HCT116 (cell line): ENCODE measurements around the gene AIFM1. TPM values are rescaled to one million over a fixed set of nuclear protein-coding genes. Genes with fewer than 3 reads are reported as not detected.

Experiments used
- ATAC-seq: fragments of 200-7000 bp; cut with Tn5 transposase; 2 replicates; pipeline ENCODE4 v1.9.1; 2020; ENCODE audit warnings: mild to moderate bottlenecking, moderate library complexity
- BruUV-seq: library from RNA; stranded (reverse); fragments of 400-500 nt; replicated peaks from 2 replicates; lab custom pipeline; 2021; lab: Mats Ljungman, UMichigan
- CTCF ChIA-PET: fragments of 300-600 bp; sonication (Branson Sonifier 250); formaldehyde crosslinking; loops from one replicate; lab custom pipeline; 2021; ENCODE audit warnings: antibody characterized with exemption; lab: Charles Lee
- POLR2A ChIA-PET: fragments of 300-600, 350-600 bp; sonication (Branson Sonifier 250); formaldehyde crosslinking; loops from one replicate; lab custom pipeline; 2021; ENCODE audit warnings: antibody characterized with exemption; lab: Charles Lee
- RAD21 ChIA-PET, 2 experiments: fragments of 300-600 bp; sonication (Branson Sonifier 250); formaldehyde crosslinking; loops; one replicate each; lab custom pipeline; 2023; ENCODE audit warnings: low total read pairs in 2 of 2; ENCODE audit not compliant: uncharacterized antibody in 2 of 2, unreplicated experiment in 2 of 2, low non-redundant PET in 1 of 2; lab: Charles Lee
- DNase-seq: peaks from one replicate; pipeline ENCODE4 v3.0.0-alpha.2; 2010; ENCODE audit warnings: low read depth, low spot score
- H2AFZ ChIP-seq: fragments of 200-600 bp; shearing (Covaris generic), sonication (generic); 2 replicates; pipeline ENCODE4 v1.6.1; 2017; ENCODE audit warnings: low read depth, mixed run types, mixed read lengths, antibody characterized with exemption, low read length; ENCODE audit not compliant: poor library complexity, severe bottlenecking
- H3K27ac ChIP-seq: 2 replicates; pipeline ENCODE4 v1.5.1; 2012; ENCODE audit warnings: low read depth, low read length
- H3K27me3 ChIP-seq: fragments of 200-600 bp; sonication (generic); 2 replicates; pipeline ENCODE4 v1.6.1; 2016; ENCODE audit warnings: mixed run types, low read length, mixed read lengths; ENCODE audit not compliant: insufficient read depth
- H3K36me3 ChIP-seq, 2 experiments: fragments of 200-500 bp in 1 of 2; fragments of 200-600 bp in 1 of 2; sonication (Bioruptor generic) in 1 of 2; sonication (generic) in 1 of 2; 2 replicates each; pipeline versions ENCODE4 v1.5.1 to v1.6.1; 2014 to 2016; ENCODE audit warnings: low read length in 2 of 2, inconsistent platforms in 1 of 2, mixed read lengths in 1 of 2, mixed run types in 1 of 2; ENCODE audit not compliant: insufficient read depth in 2 of 2, control insufficient read depth in 1 of 2
- H3K4me1 ChIP-seq, 2 experiments: fragments of 200-600 bp in 1 of 2; sonication (generic) in 1 of 2; 2 replicates each; pipeline versions ENCODE4 v1.5.1 to v1.6.1; 2012 to 2017; ENCODE audit warnings: low read length in 2 of 2, inconsistent platforms in 1 of 2, mild to moderate bottlenecking in 1 of 2, mixed read lengths in 1 of 2, mixed run types in 1 of 2, moderate library complexity in 1 of 2; ENCODE audit not compliant: insufficient read depth in 2 of 2, control insufficient read depth in 1 of 2
- H3K4me2 ChIP-seq: fragments of 200-600 bp; sonication (generic); 2 replicates; pipeline ENCODE4 v1.6.1; 2017; ENCODE audit warnings: mixed run types, low read length, mixed read lengths
- H3K4me3 ChIP-seq, 2 experiments: fragments of 200-600 bp in 1 of 2; sonication (generic) in 1 of 2; replicated peaks in 1 of 2; 2 replicates each; pipeline ENCODE4 v1.5.1; 2011 to 2016; ENCODE audit warnings: low read length in 2 of 2, control low read depth in 1 of 2, low read depth in 1 of 2, mild to moderate bottlenecking in 1 of 2, mixed read lengths in 1 of 2, mixed run types in 1 of 2
- H3K79me2 ChIP-seq: fragments of 200-600 bp; sonication (generic); 2 replicates; pipeline ENCODE4 v1.6.1; 2017; ENCODE audit warnings: mild to moderate bottlenecking, mixed run types, low read length, moderate library complexity, mixed read lengths; ENCODE audit not compliant: insufficient read depth
- H3K9ac ChIP-seq: fragments of 200-600 bp; sonication (generic); 2 replicates; pipeline ENCODE4 v1.6.1; 2016; ENCODE audit warnings: low read length, mixed read lengths
- H3K9me2 ChIP-seq: fragments of 200-600 bp; sonication (generic), shearing (Covaris generic); 2 replicates; pipeline ENCODE4 v1.6.1; 2017; ENCODE audit warnings: mixed run types, mild to moderate bottlenecking, moderate library complexity; ENCODE audit not compliant: insufficient read depth
- H3K9me3 ChIP-seq, 2 experiments: fragments of 200-500 bp in 1 of 2; fragments of 200-600 bp in 1 of 2; sonication (Bioruptor generic) in 1 of 2; sonication (generic) in 1 of 2; 2 replicates each; pipeline ENCODE4 v1.6.1; 2014 to 2017; ENCODE audit warnings: low read length in 2 of 2, mixed read lengths in 2 of 2, inconsistent platforms in 1 of 2, low read depth in 1 of 2, mild to moderate bottlenecking in 1 of 2, mixed run types in 1 of 2, moderate library complexity in 1 of 2; ENCODE audit not compliant: control insufficient read depth in 1 of 2, insufficient read depth in 1 of 2
- H4K20me1 ChIP-seq: fragments of 200-600 bp; sonication (generic), shearing (Covaris generic); 2 replicates; pipeline ENCODE4 v1.6.1; 2017; ENCODE audit warnings: mixed run types, mild to moderate bottlenecking, moderate library complexity; ENCODE audit not compliant: insufficient read depth
- ATF3 ChIP-seq: IDR thresholded peaks from 2 replicates; pipeline ENCODE4 v1.6.1; 2012
- CEBPB ChIP-seq: IDR thresholded peaks from 2 replicates; pipeline ENCODE4 v1.6.1; 2012; ENCODE audit warnings: low read depth
- CTCF ChIP-seq, 3 experiments: fragments of 200-600 bp in 1 of 3; sonication (generic) in 1 of 3; IDR thresholded peaks in 2 of 3; conservative IDR thresholded peaks in 1 of 3; 2 replicates each; pipeline ENCODE4 v1.5.1; 2012 to 2017; ENCODE audit warnings: low read depth in 2 of 3, low read length in 2 of 3, antibody characterized with exemption in 1 of 3, borderline replicate concordance in 1 of 3, control low read depth in 1 of 3, mild to moderate bottlenecking in 1 of 3, mixed read lengths in 1 of 3, mixed run types in 1 of 3, moderate library complexity in 1 of 3; ENCODE audit not compliant: insufficient read depth in 1 of 3
- EGR1 ChIP-seq: IDR thresholded peaks from 2 replicates; pipeline ENCODE4 v1.6.1; 2012; ENCODE audit warnings: low read depth
- EZH2 ChIP-seq: fragments of 200-600 bp; sonication (generic); IDR thresholded peaks from 2 replicates; pipeline ENCODE4 v1.6.1; 2017; ENCODE audit warnings: antibody characterized with exemption, mixed run types
- EZH2phosphoT487 ChIP-seq: fragments of 200-600 bp; IDR thresholded peaks from 2 replicates; pipeline ENCODE4 v1.6.1; 2018; ENCODE audit warnings: antibody characterized with exemption, borderline replicate concordance
- FOSL1 ChIP-seq: IDR thresholded peaks from 2 replicates; pipeline ENCODE4 v1.6.1; 2012; ENCODE audit warnings: low read depth
- JUND ChIP-seq: IDR thresholded peaks from 2 replicates; pipeline ENCODE4 v1.6.1; 2012
- MAX ChIP-seq: IDR thresholded peaks from 2 replicates; pipeline ENCODE4 v1.6.1; 2012
- POLR2A ChIP-seq: IDR thresholded peaks from 2 replicates; pipeline ENCODE4 v1.7.0; 2011; ENCODE audit warnings: borderline replicate concordance; ENCODE audit not compliant: insufficient read depth, insufficient read length; ENCODE audit errors: extremely low read depth
- POLR2AphosphoS5 ChIP-seq: IDR thresholded peaks from 2 replicates; pipeline ENCODE4 v1.6.1; 2011; ENCODE audit warnings: mild to moderate bottlenecking, low read depth, low read length, moderate library complexity
- RAD21 ChIP-seq: IDR thresholded peaks from 2 replicates; pipeline ENCODE4 v1.6.1; 2012; ENCODE audit warnings: low read depth, mild to moderate bottlenecking
- REST ChIP-seq: IDR thresholded peaks from 2 replicates; pipeline ENCODE4 v1.6.1; 2012; ENCODE audit warnings: low read depth
- SIN3A ChIP-seq: IDR thresholded peaks from 2 replicates; pipeline ENCODE4 v1.6.1; 2012; ENCODE audit warnings: low read depth
- SP1 ChIP-seq: IDR thresholded peaks from 2 replicates; pipeline ENCODE4 v1.6.1; 2012; ENCODE audit warnings: low read depth
- TCF7L2 ChIP-seq: IDR thresholded peaks from 2 replicates; pipeline ENCODE4 v1.7.0; 2011; ENCODE audit warnings: borderline replicate concordance, inconsistent platforms; ENCODE audit not compliant: insufficient read depth, insufficient read length; ENCODE audit errors: extremely low read depth
- YY1 ChIP-seq: IDR thresholded peaks from 2 replicates; pipeline ENCODE4 v1.6.1; 2011; ENCODE audit warnings: low read length, low read depth, moderate library complexity, mild to moderate bottlenecking; ENCODE audit not compliant: insufficient replicate concordance; ENCODE audit errors: extremely low read depth
- intact Hi-C: fragments of 100-400 bp; cut with micrococcal nuclease; formaldehyde crosslinking; loops from 2 replicates; pipeline ENCODE4 v1.10.0; 2022
- total RNA-seq: library from RNA; stranded (reverse); gene quantifications from one replicate; pipeline ENCODE4 v1.2.1, GENCODE V29; 2021; ENCODE audit not compliant: unreplicated experiment

The AIFM1 gene
- total RNA-seq, 1 experiment from 2014 or later = 50.0 TPM

GRCh38 chrX:130159776-130160175 lies 5.9 kb downstream of the AIFM1 start:
- POLR2A ChIA-PET = no interaction called here
- no peaks in the 10 kb centered on the region for H3K9me3 ChIP-seq

More at GRCh38 chrX:130159776-130160175, 5.9 kb downstream of the AIFM1 start:
- H3K4me2 ChIP-seq = no peak overlapping the region
- no peak overlapping the region for H2AFZ ChIP-seq
- TF ChIP-seq MAX (no peak), REST (no peak), CTCF (IDR thresholded peaks at IDR 0.05 in 2 of 3, conservative IDR thresholded peaks at IDR 0.05 in 1 of 3; ENCODE audit: borderline replicate concordance in 1 of 3, insufficient read depth in 1 of 3, low read depth in 2 of 3, low read length in 2 of 3) (no peak), CEBPB (no peak), SP1 (no peak), EZH2 (no peak), TCF7L2 (no peak), POLR2AphosphoS5 (no peak), EZH2phosphoT487 (no peak), FOSL1 (no peak), RAD21 (no peak), JUND (no peak), EGR1 (no peak), ATF3 (no peak), SIN3A (no peak), POLR2A (no peak), YY1 (no peak)
- ATAC-seq (no peak), DNase-seq (no peak)
- ChIA-PET RAD21 (no interaction called here), CTCF (no interaction called here)
- intact Hi-C loops = no loop called here
- H3K36me3 ChIP-seq = no peaks in the 10 kb centered on the region; a peak in 1 of 4 replicates
- H3K9me2 ChIP-seq = no peaks in the 10 kb centered on the region
- H3K4me1 ChIP-seq = peaks cover 0 to 4% of the 10 kb centered on the region in 2 experiments; a peak in 1 of 4 replicates
- H3K27me3 ChIP-seq = no peaks in the 10 kb centered on the region
- H3K79me2 ChIP-seq = peaks cover 33% of the 10 kb centered on the region
- BruUV-seq = no TSS peak
- H3K9ac ChIP-seq = no peak overlapping the region
- H3K27ac ChIP-seq = no peak overlapping the region
- no peak overlapping the region for H3K4me3 ChIP-seq
- no peaks in the 10 kb centered on the region for H4K20me1 ChIP-seq
